ENCODE results near the gene ELF2. TPM values are rescaled to one million over a fixed set of nuclear protein-coding genes. Genes with fewer than 3 reads are reported as not detected.

The ELF2 gene
- total and polyA plus RNA-seq, 2 donors (not counting 3 experiments of a cell fraction or from before 2014, with no cell fraction given): 16.4 to 35.1 TPM

GRCh38 chr4:139042981-139043460 lies 134.0 kb downstream of the ELF2 start:
- peaks cover 44% of the 10 kb centered on the region for H3K79me2 ChIP-seq (ENCODE audit: control insufficient read depth, insufficient read depth, low read length)
- dilution Hi-C loops (cut with MboI; ENCODE audit: extremely low pct_ligation_motif_present, low sequenced_read_pairs): no loop called here
- CTCF ChIA-PET: interaction anchor here (0.6 to 7.8 kb wide), 6 partner anchors 10 to 614 kb away, joined by 3 to 140 read pairs (median 4); no protein-coding TSS in a partner anchor
- POLR2A ChIA-PET: interaction anchor here (0.7 kb wide), 2 partner anchors 12 to 178 kb away, joined by 4 to 5 read pairs; no protein-coding TSS in a partner anchor
- H3K4me1 ChIP-seq (ENCODE audit: control insufficient read depth, extremely low read depth, insufficient read depth, low read length): peaks cover 26% of the 10 kb centered on the region
- peaks cover 6 to 7% of the 10 kb centered on the region in 2 experiments for H3K36me3 ChIP-seq (ENCODE audit: control insufficient read depth in 2 of 2, extremely low read depth in 1 of 2, insufficient read depth in 2 of 2, low read length in 2 of 2)
- H3K27me3 ChIP-seq (ENCODE audit: control insufficient read depth in 2 of 2, insufficient read depth in 2 of 2, low read length in 2 of 2): no peaks in the 10 kb centered on the region
- H3K27ac ChIP-seq (ENCODE audit: insufficient read depth, low read depth, low read length): no peak overlapping the region
- H3K9ac ChIP-seq (replicated peaks; ENCODE audit: extremely low read depth, insufficient read depth, low read length): no peak overlapping the region
- no peak for TF ChIP-seq EZH2 (IDR thresholded peaks at IDR 0.05; ENCODE audit: borderline replicate concordance, low read depth, low read length, severe bottlenecking)
- TF ChIP-seq POLR2A (IDR thresholded peaks at IDR 0.05; ENCODE audit: low read depth, low read length): no peak
- TF ChIP-seq CTCF (IDR thresholded peaks at IDR 0.05; ENCODE audit: extremely low read depth in 1 of 2, insufficient read depth in 1 of 2, low read depth in 1 of 2, low read length in 2 of 2): no peak
- no peak for TF ChIP-seq POLR2AphosphoS5 (IDR thresholded peaks at IDR 0.05; ENCODE audit: insufficient read depth, low read depth, low read length)
- no peak for TF ChIP-seq JUN (IDR thresholded peaks at IDR 0.05; ENCODE audit: borderline replicate concordance, insufficient read depth, insufficient read length, low read depth)
- no peak for TF ChIP-seq GATA2 (IDR thresholded peaks at IDR 0.05; ENCODE audit: insufficient read depth, insufficient read length, low read depth, low read length)
- no peak for TF ChIP-seq FOS (IDR thresholded peaks at IDR 0.05; ENCODE audit: borderline replicate concordance, insufficient read depth, low read length)
- no peak for TF ChIP-seq MYC (IDR thresholded peaks at IDR 0.05; ENCODE audit: low read depth, low read length)
- TF ChIP-seq MAX (IDR thresholded peaks at IDR 0.05; ENCODE audit: insufficient read depth, insufficient read length): no peak
- no peak overlapping the region for H2AFZ ChIP-seq (ENCODE audit: low read depth, low read length)
- no peak overlapping the region for H3K4me3 ChIP-seq (replicated peaks in 1 of 3; ENCODE audit: insufficient read depth in 1 of 3, low read depth in 1 of 3, low read length in 3 of 3)
- H3K4me2 ChIP-seq (ENCODE audit: insufficient read depth, low read length): no peak overlapping the region
- FAIRE-seq: peak; percentile 79
- no peaks in the 10 kb centered on the region for H3K9me3 ChIP-seq (replicated peaks; ENCODE audit: control insufficient read depth, insufficient read depth, low read length)
- BruUV-seq (replicated peaks): no TSS peak
- H3K9me1 ChIP-seq (replicated peaks; ENCODE audit: control insufficient read depth, extremely low read depth, insufficient read depth, low read length): no peaks in the 10 kb centered on the region
- intact Hi-C loops (cut with micrococcal nuclease): no loop called here
- DNase-seq (ENCODE audit: low read depth, low spot score): peak; percentile 91
- H4K20me1 ChIP-seq (replicated peaks; ENCODE audit: control insufficient read depth, extremely low read depth, insufficient read depth, low read length): no peaks in the 10 kb centered on the region
